Activated T-helper 1 cell treated with anti-CD3 and anti-CD28 coated beads, Interleukin-2, amount 50 U/mL, for 16 hours (primary cell): ENCODE data around the gene NRXN3.

ENCODE experiments used
- DNase-seq, 2 donors: peaks; one replicate each; pipeline ENCODE4 v3.0.0-alpha.2; 2020; ENCODE audit warnings: low read depth in 1 of 2, low spot score in 1 of 2

The NRXN3 gene

GRCh38 chr14:78631551-78631950, 461.4 kb downstream of the NRXN3 start:
- no peak for DNase-seq

DNA sequence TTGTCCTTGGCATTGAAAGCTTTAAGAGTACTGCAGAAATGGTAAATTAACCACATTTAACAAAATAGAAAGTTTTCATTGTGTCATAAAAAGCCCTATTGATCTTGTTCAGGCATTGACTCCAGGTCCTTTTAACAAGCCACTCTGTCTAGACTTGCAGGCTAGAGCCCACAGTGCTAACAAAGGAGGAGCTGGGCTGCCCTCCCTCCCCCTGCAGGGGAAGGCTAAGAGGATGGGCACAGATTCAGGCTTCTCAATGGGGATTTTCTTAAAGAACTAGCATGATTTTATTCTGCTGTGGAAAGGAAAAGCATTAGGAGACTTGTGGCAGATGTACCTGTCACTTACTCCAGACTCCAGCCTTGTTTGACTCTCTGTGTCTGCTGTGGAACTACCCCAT, 463.6 kb downstream of the NRXN3 start:
- no peak for DNase-seq

DNA sequence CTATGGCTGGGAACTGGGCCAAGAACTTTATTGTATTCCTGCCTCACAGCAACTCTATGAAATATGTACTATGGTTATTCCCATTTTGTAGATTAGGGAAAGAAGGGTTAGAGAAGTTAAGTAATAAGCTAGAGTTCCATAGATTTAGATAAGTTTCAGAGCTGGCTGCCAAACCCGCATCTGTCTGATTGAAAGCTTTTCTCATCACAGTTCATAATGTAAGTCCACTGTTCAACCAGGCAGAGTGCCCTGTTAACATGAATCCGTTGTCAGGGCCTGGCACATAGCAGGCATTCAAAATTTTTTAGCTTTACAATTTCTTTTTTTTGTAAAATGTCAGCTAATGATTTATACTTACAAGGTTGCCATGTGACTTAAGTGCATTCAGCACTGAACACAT, 467.3 kb downstream of the NRXN3 start:
- no peak for DNase-seq

DNA sequence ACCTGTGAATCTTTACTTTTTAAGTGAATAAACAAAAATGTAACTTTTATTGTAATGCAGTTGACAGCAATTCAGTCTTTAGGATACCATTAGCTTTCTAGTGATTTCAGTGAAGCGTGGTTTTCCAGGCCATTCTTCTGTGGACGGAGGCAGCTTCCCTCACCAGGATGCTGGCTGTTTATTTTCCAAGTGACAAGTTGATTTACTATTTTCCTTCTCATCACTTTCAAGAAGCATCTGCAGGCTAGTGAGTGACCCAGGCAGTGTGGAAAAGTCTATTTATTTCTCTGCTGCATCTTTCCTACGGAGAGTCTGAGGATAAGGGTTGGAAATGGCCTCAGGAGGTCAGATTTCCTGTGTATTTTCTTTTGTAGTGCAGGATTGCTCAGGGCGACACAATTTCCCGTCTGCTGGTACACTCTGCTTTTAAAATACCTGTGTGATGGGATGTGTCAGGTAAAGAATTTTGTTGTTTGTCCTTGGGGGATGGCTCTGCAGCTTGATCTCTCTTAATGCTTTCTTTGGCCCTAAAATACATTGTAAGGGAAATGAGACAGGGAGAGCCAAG, 467.8 kb downstream of the NRXN3 start:
- no peak for DNase-seq

GRCh38 chr14:78638926-78639325, 468.8 kb downstream of the NRXN3 start:
- DNase-seq = no peak

DNA sequence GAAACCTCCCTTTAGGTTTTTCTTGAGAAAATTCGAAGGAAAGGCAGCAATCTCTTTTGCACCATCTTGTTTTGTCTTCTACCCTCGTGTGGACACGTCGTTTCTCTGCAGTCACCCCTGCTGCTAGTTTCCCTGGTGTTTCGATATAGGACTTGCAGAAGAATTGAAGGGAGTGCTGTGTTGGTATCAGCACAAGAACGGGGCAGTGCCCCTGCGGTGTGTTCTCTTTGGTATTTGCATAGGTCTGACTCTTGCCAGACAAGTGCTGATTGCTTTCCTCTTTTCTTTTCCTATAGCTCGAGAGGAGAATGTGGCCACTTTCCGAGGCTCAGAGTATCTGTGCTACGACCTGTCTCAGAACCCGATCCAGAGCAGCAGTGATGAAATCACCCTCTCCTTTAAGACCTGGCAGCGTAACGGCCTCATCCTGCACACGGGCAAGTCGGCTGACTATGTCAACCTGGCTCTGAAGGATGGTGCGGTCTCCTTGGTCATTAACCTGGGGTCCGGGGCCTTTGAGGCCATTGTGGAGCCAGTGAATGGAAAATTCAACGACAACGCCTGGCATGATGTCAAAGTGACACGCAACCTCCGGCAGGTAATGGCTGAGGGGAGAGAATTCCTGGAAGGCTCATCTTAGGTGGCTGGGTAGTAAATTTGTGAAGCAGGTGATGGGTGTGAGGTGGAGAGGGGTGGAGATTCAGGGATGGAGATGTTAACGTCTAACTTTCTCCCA, 474.8 kb downstream of the NRXN3 start:
- no peak for DNase-seq

GRCh38 chr14:78652727-78653126, 482.6 kb downstream of the NRXN3 start:
- no peak for DNase-seq

- no peak for DNase-seq
Measured at GRCh38 chr14:78653173-78653572, 483.0 kb downstream of the NRXN3 start.

GRCh38 chr14:78657451-78657850, 487.3 kb downstream of the NRXN3 start:
- no peak for DNase-seq

- no peak for DNase-seq
Measured at GRCh38 chr14:78664841-78665240, 494.7 kb downstream of the NRXN3 start.

GRCh38 chr14:78666336-78667056, 496.3 kb downstream of the NRXN3 start:
- DNase-seq = no peak

- DNase-seq = no peak
Measured at GRCh38 chr14:78667141-78667540, 497.0 kb downstream of the NRXN3 start.

DNA sequence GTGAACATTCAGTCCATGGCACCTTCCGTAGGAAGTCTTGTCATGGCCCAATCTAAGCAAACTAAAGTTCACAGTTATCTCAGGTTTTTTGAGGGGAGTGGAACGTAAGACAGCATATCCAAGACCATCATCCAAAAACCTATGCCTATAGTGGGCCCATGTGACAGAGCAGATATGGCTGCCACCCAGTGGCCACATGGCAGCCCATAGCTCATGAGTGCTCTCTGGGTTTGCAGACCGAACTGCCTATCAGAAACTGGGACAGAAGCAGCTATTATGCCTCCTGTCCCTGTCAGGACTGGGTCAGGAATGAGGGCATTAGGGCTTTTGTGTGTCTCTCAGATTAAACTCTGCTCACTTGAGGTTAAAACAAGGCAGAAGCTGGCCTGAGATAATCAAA, 503.7 kb downstream of the NRXN3 start:
- DNase-seq = no peak

DNA sequence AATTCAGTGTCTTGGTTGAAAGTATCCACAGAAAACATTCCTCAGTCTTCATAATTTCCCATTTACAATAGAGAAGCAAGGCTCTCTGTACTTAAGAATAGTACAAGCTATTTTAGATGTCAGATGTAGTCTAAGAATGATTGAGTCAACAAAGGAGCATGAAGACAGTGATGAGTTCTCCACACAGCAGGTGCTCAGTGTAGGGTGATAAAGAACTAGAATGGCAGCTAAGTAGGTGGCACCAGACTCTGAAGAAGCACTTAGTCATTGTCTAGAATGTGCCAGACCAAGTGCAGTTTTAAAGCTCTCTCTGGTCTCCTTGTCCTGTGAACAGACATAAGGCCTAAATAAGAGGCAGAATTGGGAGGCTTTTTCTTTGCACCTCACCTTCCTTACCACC, 504.6 kb downstream of the NRXN3 start:
- no peak for DNase-seq

DNA sequence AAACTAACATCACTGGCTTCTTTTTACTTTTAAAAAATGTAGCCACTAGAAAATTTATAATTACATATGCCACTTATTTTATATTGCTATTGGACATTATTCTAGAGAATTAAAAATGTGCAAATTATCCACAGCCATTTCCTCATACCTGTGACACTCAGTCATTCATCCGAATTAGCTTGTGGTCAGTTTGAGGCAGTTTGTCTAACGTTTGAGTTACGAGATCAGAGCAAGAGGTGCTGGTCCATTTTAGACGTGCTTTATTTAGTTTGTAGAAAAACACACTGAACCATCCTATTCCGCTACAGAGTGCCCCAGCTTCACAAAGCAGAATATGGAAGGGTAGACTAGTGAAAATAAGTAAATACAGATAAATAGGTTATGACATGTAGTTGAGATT, 513.0 kb downstream of the NRXN3 start:
- no peak for DNase-seq

GRCh38 chr14:78683981-78684380, 513.8 kb downstream of the NRXN3 start:
- no peak for DNase-seq

DNA sequence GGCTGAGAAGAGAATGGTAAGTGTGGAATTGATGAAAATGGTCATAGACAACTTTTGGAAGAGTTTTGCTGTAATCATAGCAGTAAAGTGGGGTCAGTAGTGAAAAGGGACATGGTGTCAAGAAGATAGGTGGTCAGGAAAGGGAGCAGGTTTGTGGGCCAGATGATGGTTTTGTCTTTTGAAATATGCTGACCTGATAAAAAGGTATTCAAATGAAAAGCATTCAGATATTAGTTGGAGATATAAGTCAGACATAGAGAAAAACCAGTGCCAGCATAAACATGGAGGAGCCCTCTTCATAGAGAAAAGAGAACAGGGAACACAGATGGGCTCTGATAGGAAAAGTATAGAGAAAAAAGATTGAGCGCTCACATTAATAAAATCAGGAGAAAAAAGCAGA, 518.3 kb downstream of the NRXN3 start:
- no peak for DNase-seq

DNA sequence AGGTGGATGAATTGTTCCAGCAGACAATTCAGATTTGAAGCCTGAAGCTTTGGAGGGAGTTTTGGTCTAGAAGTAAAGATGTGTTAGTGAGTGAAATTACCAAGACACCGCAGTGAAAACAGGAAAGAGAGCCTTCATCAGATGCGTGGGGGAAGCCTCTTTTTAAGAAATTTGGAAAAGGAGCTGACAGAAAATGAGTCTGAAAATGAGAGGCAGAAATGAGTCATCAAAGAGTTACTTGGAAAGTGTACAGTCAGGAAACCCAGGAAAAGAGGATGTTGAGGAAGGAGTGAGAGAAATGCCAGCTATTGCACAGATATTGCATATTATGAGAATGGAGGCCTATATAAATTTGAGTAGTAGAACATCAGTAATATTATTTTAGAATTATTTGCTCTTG, 520.7 kb downstream of the NRXN3 start:
- DNase-seq = no peak

DNA sequence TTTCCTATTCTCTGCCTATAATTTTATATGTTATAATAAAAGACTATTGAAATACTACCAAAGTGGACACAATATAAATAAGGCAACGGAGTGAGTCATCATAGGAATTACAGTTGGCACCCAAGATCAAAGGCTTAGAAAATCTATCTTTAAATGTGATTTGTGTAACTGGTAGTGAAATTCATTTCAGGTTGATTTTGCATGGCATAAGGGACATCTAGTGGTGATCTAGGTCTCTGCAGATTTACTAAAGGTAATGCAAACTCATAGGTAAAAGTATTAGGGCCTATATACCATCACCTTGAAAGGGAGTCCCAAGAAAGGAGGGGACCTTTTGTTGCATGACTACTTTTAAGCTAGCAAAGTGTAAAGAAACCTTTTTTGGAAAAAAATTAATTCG, 527.2 kb downstream of the NRXN3 start:
- DNase-seq = no peak

DNA sequence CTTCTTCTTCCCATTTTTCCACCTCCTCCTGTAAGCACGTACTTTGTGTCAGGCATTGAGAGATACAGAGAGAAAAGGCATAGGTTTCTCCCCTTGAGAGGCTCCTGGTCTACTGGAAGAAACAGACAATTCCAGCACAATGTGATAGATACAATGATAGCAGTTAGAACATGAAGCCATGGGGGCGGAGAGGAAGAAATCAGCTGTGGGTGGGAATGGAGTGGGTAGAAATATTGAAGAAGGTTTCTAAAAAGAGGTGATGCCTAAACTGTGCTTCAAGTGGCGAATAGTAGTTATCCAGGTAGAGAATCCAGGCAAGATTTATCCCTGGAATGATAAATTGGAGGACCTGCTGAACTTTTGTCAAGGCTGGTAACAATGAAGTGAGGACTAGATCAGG, 528.8 kb downstream of the NRXN3 start:
- DNase-seq = no peak

DNA sequence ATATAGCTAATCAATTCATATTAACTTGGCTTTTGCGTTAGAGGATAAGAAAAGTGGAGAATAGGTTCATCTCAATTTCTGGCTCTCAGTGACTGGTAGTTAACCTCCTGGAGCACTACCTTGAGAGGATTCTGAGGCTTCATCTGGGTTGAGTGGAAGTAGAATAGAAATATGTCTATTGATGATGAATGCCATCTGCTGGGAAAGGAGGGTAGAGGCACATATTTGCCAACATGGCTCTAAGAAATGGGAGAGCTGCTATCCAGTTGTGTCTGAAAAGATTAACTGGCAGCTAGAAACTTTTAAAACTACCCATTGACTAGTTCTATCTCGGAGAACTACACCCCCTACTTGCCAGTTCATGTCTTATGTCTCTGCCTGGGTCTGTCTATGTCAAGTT, 530.1 kb downstream of the NRXN3 start:
- DNase-seq = no peak

- DNase-seq = no peak
Measured at GRCh38 chr14:78701246-78701645, 531.1 kb downstream of the NRXN3 start.

DNA sequence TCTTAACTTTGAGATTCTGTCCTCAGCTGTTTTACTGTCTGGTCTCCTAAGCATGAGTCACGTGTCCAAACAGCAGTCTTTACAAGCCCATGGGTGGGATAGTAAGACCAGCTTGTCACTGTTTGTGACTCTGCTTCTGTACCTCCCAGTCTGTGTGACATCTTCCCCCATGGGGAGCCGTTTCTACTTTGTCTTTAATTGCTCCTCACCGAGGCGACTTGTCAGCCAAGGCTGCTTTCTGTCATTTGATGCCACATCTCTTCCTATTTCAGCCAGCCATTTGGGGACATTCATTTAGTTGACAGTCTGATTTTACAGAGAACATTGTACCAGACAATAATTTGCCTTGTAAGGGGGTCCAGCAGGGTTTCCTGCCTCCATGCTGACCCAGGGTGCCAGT, 534.8 kb downstream of the NRXN3 start:
- no peak for DNase-seq
